Erythroblast (primary cell): ENCODE measurements around the gene ADARB2.

Experiments
- GATA1 ChIP-seq: IDR thresholded peaks from 2 replicates; pipeline ENCODE4 v1.6.1; 2011; ENCODE audit warnings: low read depth, mild to moderate bottlenecking, control low read depth, low read length, moderate library complexity
- POLR2A ChIP-seq: IDR thresholded peaks from 2 replicates; pipeline ENCODE4 v1.6.1; 2011; ENCODE audit warnings: mild to moderate bottlenecking, low read length

DNA sequence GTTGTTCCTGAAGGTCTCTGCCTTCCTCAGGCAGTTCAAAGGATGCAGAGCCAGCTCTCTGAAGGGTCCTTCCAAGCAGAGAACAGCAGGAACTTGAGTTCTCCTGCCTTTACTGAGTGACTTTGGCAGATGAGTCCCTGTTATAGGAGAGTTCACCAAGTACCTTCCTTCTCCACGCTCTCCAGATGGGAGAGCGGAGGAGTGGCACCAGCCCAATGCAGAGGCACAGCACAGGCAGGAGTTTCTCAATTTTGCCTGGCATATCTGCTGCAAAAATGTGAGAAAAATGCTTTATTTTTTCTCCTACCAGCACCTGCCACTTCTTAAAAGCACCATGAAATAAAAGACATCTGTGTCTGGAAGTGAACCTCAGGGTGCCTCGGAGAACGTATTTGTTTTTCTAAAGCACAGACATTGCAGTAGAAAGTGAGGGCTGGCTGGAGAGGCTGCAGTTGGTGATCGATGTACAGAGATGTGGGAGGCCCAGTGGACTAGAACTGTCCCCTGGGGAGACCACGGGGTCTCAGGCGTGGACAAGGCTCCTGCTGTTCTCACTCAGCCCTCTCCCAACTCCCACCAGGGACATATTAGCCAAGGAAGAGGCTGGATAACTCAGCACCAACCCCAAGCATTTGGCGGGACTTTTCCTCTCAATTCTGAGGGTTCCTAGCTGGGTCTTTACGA, 506.6 kb downstream of the ADARB2 start:
- TF ChIP-seq POLR2A (no peak), GATA1 (no peak)
